Activated CD8-positive, alpha-beta memory T cell treated with anti-CD3 and anti-CD28 coated beads for 4 hours (primary cell): ENCODE measurements around the gene ADCY7.

Source experiments
- DNase-seq, 2 donors: peaks; one replicate each; pipeline ENCODE4 v3.0.0-alpha.2; 2020; ENCODE audit warnings: low read depth in 2 of 2

ADCY7 gene

DNA sequence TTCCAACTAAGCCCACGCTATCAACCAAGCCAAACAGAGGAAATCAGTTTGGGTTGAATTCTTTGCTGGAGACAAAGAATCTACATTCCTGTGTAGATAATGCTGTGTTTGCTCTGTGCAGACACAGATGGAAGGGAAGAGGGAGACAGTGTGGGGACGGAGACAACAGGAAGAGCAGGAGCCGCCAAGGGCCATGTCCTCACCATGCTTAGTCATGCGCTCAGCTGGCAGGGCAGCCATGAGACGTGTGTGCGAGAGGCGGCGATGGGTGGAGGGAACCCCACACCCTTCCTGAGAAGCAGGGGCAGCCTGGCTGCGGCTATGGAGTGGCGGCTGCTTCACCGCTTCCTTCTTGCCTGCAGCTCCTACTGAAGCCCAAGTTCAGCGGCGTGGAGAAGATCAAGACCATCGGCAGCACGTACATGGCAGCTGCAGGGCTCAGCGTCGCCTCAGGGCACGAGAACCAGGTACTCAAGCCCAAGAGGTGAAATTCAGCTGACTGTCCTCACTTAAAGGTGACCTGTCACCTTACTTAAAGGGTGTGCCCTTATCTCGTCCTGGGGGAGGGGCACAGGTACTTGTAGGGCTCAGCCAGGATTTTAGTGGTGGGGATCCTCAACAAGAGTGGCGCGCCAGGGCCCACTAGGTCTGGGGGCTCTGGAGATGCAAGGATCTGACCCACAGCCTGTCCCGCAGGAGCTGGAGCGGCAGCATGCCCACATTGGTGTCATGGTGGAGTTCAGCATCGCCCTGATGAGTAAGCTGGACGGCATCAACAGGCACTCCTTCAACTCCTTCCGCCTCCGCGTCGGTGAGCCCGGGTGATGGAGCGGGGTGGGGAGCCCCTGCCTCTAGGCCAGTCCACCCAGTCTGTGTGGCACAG lies 47.5 kb downstream of the ADCY7 start:
- DNase-seq, result peak in 1 of 2 donors; percentile 26

GRCh38 chr16:50314665-50315064 lies 48.3 kb downstream of the ADCY7 start:
- DNase-seq, result no peak

- DNase-seq, result no peak
Measured at GRCh38 chr16:50315346-50315997, 49.1 kb downstream of the ADCY7 start.

- no peak for DNase-seq
Measured at GRCh38 chr16:50316102-50316847, 49.9 kb downstream of the ADCY7 start.

DNA sequence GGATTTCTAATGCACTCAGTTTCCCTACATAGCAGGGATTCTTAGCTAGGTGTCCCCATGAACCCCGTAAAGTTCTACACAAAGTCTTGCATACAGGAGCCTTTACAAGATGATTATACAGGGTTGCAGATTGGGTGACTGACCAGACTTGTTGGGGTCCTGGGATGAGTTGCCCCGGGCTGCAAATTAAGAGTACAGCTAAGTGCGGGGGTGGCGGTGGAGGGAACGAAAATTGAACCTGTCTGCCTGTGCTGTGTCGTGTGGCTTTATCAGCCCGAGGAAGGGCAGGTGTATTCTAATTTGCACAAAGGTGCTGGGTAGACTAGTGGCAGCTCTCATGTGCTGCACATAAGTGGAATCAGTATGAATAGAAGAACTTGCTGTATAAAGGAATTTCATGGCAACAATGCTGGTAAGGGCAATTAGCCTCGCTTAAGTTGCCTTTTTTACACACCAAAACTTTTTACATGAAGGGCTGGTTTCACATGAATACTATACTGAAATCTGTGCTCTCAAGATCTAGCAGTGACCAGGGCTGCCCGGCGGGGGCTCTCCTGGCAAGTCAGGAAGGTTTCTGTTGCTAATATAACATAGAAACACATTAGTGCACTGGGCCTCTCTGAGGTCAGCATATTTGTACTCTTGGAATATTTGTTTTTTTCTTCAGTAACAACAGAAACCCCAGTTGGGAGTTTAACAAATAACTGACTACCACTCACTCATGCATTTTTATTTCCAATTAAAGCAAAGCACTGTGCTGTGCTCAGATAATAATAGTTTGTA lies 50.7 kb downstream of the ADCY7 start:
- no peak for DNase-seq

GRCh38 chr16:50318796-50319578 lies 52.6 kb downstream of the ADCY7 start:
- DNase-seq, result no peak

DNA sequence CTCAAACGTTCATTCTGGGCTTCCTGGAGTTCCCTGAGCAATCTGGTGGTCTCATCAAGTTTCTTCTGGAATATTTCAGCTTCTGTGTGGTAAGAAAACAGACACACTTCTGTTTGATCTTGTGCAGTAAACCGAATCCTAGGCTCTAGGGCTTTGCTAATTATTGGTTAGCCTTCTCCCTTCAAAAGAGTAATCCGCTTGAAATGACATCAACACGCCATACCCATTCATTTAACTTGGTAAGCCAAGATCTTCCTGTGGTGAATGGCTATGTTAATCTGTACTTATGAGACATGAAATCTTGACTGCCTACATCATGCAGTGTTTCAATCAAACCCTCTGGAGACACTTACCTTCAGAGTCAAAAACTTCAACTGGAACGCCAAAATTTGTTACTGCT lies 54.0 kb downstream of the ADCY7 start:
- no peak for DNase-seq

DNA sequence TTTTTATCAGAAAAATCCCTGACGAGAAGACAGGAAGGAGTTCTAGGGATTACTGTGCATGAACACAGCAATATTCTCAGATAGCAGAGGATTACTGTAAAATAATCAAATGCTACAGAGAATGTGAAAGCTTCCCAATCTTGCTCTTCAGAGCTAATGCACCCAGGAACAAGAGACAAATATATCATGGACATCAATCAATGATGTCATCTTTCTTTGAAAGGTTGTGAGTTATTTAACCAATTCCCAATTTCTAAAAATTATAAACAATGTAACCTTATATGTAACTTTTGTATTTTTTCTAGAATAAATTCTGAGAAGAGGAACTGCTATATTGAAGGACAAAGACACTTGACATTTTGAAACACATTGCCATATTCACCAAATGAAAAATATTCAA lies 56.0 kb downstream of the ADCY7 start:
- no peak for DNase-seq

GRCh38 chr16:50323335-50324011 lies 57.1 kb downstream of the ADCY7 start:
- DNase-seq, result no peak

- no peak for DNase-seq
Measured at GRCh38 chr16:50324345-50324744, 58.0 kb downstream of the ADCY7 start.

DNA sequence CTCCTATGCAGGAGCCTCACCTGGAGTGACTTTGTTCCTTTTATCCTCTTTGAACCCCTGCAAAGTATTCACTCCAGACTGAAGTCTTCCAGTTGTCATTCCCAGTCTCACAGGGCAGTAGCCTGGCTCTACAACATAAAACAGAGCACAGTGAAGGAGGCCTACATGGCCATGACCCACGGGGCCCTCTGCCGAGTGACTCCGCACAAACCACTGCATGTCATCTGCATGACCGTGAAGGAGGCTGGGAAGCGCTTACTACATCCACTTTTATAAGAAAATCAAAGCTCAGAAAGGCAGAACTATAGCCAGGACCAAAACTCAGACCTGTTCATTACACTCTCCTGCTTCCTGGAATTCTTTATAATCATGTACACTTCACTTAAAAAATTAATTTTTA lies 59.9 kb downstream of the ADCY7 start:
- no peak for DNase-seq

DNA sequence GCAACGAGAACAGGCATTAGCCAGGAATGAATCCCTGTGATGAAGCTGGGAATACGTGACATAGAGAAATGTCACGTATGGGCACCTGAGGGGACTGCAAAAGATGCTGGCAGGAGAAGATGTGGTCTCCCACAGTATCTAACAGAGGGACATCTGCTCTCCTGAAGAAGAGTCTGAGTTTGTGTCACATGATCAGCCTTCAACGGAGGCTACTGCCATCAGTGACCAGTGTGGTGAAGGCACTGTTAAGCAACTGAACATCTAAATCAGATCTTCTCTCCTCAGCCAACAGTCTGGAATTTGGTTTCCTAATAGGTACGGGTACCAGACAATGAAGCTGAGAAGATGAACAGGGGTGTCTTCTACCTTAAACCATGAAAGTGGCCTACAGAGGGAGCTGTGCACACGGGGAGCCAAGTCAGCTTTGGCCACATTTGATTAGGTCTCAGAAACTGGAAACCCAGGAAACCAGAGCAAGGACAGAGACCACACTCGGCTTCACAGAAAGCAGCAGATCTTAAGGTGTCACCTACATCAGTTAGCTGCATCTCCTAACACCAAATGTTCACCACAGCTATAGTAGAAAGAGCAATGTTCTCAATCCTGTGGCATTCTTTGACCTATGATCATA lies 60.6 kb downstream of the ADCY7 start:
- DNase-seq, result peak; percentile 29 to 44

DNA sequence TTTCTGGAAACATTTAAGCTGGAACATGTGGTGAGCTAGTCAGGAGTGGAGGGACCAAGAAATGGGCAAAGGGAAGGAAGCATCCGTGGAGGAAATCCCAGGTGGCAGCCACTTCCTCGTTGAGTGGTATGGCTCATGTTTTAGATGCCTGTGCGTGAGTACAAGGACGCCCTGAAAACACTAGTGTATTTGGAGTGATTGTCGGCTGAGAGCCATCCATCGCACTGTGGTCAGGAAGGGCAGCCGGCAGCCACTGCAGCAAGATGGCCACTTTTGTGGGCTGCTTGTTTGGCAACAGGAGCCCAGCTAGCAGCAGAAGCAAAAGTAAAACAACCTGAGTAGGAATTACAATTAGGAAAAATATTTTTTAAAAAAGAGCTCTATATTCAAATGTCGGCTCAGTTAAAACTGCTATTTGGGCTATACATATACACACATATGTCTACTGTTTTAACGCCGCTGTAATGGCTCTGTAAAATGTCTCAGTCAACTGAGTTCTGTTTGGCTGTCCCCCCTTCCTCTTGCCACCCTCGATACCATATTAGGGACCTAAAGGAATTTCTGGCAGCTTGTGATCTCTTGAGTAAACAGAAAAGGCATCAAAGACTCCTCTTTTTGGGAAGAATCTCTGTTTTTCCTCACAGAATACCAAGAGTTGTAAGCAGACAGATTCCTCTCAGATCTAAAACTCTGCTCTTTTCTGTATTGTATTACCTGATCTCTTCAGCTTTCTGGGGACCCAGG lies 63.3 kb downstream of the ADCY7 start:
- no peak for DNase-seq

GRCh38 chr16:50331570-50331969 lies 65.2 kb downstream of the ADCY7 start:
- no peak for DNase-seq

GRCh38 chr16:50332599-50332998 lies 66.2 kb downstream of the ADCY7 start:
- no peak for DNase-seq

DNA sequence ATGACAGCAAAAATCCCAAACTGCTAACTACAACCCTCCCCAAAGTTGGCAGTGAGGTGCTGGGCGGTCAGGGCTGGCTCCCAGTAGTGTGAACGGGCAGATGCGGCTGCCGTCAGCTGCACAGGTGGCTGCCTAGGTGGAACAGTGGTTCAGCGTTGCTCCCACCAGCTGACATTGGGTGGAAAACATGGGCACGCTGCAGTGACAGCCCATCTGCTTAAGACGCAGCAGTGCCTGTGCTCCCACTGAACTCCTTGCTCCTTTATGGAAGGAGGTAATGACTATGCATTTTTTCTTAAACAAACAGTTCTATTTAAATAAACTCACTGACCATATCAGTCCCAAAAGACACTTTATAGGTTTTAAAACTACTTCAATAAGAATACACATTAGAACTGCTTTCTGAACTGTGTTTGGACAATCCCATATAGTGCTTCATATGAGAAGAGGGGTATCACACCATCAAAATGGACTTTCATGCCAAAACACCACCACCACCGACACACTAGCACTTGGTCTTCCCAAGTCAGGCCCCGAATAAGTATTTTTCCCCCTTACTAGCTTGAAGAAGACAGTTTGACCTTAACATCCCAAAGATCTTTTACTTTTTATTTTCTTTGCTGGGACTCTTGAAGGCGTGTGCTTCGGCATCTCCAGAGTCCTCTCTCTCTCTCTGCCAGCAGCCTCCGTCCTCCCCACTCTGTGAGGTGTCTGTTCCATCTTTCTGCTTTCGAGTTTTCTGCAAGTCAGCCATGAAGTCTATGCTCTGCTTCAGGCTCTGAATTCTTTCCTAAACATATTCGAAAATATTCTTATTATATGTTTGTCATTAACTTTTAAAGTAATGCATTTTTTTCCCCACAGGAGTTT lies 68.0 kb downstream of the ADCY7 start:
- no peak for DNase-seq

GRCh38 chr16:50335196-50335958 lies 69.0 kb downstream of the ADCY7 start:
- DNase-seq, result peak in 1 of 2 donors; percentile 15
